Peyer's patch (tissue), 4 donors: ENCODE measurements around the gene DOCK10.

Source experiments
- POLR2A ChIP-seq, 2 donors: fragments of 450-650 bp; IDR thresholded peaks; one replicate each; pipeline ENCODE4 v1.5.1; 2017; ENCODE audit warnings: antibody characterized with exemption in 2 of 2, mild to moderate bottlenecking in 2 of 2, moderate library complexity in 2 of 2
- TF ChIP-seq, protein P1 (sequence below), 6 experiments: fragments of 450-650 bp in 4 of 6; fragments of 200-600 bp in 2 of 6; sonication (generic) in 1 of 6; IDR thresholded peaks; one replicate each; pipeline ENCODE4 v1.5.1; 2017 to 2019; ENCODE audit warnings: antibody characterized with exemption in 6 of 6, mild to moderate bottlenecking in 3 of 6, moderate library complexity in 1 of 6

DNA sequence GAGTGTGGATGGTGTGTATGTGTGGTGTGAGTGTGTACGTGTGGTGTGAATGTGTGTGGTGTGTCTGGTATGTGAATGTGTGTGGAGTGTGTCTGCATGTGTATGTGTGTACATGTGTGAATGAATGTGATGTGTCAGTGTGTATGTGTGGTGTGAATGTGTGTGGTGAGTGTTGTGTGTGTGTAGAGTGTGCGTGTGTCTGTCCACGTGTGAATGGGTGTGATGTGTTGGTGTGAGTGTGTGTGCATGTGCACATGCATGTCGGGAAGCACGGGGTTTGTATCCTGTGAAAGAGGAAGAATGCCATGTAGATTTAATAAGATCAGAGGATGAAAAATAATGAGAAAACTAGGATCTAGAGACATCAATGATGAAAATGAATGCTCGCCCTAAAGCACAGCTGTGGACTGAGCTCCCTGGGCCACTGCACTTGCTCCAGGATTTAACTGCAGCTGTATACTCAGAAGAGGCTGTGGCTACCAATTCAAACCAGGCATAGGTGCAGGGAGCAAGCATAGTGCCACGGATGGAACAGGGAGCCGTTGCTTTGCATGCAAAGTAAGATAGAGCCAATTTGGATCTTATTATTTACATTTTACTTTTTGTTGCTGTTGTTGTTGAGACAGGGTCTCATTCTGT, 122.7 kb downstream of the DOCK10 start:
- TF ChIP-seq, protein P1, sequence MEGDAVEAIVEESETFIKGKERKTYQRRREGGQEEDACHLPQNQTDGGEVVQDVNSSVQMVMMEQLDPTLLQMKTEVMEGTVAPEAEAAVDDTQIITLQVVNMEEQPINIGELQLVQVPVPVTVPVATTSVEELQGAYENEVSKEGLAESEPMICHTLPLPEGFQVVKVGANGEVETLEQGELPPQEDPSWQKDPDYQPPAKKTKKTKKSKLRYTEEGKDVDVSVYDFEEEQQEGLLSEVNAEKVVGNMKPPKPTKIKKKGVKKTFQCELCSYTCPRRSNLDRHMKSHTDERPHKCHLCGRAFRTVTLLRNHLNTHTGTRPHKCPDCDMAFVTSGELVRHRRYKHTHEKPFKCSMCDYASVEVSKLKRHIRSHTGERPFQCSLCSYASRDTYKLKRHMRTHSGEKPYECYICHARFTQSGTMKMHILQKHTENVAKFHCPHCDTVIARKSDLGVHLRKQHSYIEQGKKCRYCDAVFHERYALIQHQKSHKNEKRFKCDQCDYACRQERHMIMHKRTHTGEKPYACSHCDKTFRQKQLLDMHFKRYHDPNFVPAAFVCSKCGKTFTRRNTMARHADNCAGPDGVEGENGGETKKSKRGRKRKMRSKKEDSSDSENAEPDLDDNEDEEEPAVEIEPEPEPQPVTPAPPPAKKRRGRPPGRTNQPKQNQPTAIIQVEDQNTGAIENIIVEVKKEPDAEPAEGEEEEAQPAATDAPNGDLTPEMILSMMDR (IDR thresholded peaks at IDR 0.05): no peak
- TF ChIP-seq POLR2A (IDR thresholded peaks at IDR 0.05): no peak
